HEK293 (cell line): ENCODE results near the gene RAD51.

Source experiments
- BCL11A ChIP-seq: fragments of 450-650 bp; formaldehyde crosslinking; IDR thresholded peaks from 2 replicates; pipeline ENCODE4 v1.5.1; 2016; ENCODE audit warnings: low read depth, missing biosample characterization, missing genetic modification characterization
- KLF10 ChIP-seq: fragments of 450-650 bp; IDR thresholded peaks from 2 replicates; pipeline ENCODE4 v1.5.1; 2018; ENCODE audit warnings: missing biosample characterization, mild to moderate bottlenecking, missing genetic modification characterization
- MEIS1 ChIP-seq: sonication (generic); formaldehyde crosslinking; IDR thresholded peaks from 2 replicates; pipeline ENCODE4 v1.8.1; 2022; ENCODE audit warnings: missing genetic modification reagents, mild to moderate bottlenecking, borderline replicate concordance
- SALL2 ChIP-seq: fragments of 450-650 bp; formaldehyde crosslinking; IDR thresholded peaks from 2 replicates; pipeline ENCODE4 v1.5.0; 2017; ENCODE audit warnings: missing biosample characterization, mild to moderate bottlenecking, missing genetic modification characterization, borderline replicate concordance
- SP2 ChIP-seq: fragments of 450-650 bp; formaldehyde crosslinking; IDR thresholded peaks from 2 replicates; pipeline ENCODE4 v1.5.1; 2016; ENCODE audit warnings: missing biosample characterization, missing genetic modification characterization
- TCF7L2 ChIP-seq: IDR thresholded peaks from 2 replicates; pipeline ENCODE4 v1.6.1; 2011; ENCODE audit warnings: low read depth, mild to moderate bottlenecking, inconsistent platforms, low read length, moderate library complexity, borderline replicate concordance
- ZNF169 ChIP-seq: fragments of 450-650 bp; formaldehyde crosslinking; IDR thresholded peaks from 2 replicates; pipeline ENCODE4 v1.5.1; 2016; ENCODE audit warnings: missing biosample characterization, missing genetic modification characterization
- ZNF654 ChIP-seq: fragments of 450-650 bp; formaldehyde crosslinking; IDR thresholded peaks from 2 replicates; pipeline ENCODE4 v1.5.1; 2016; ENCODE audit warnings: low read depth, missing biosample characterization, missing genetic modification characterization
- ZNF664 ChIP-seq: fragments of 450-650 bp; formaldehyde crosslinking; IDR thresholded peaks from 2 replicates; pipeline ENCODE4 v1.5.1; 2016; ENCODE audit warnings: missing biosample characterization, missing genetic modification characterization
- ZSCAN23 ChIP-seq: fragments of 450-650 bp; formaldehyde crosslinking; IDR thresholded peaks from 2 replicates; pipeline ENCODE4 v1.5.1; 2016; ENCODE audit warnings: missing biosample characterization, missing genetic modification characterization
- TF ChIP-seq, protein P1 (sequence below): fragments of 450-650 bp; formaldehyde crosslinking; IDR thresholded peaks from 2 replicates; pipeline ENCODE4 v1.5.1; 2016; ENCODE audit warnings: missing biosample characterization, missing genetic modification characterization
- TF ChIP-seq, protein P2 (sequence below): fragments of 450-650 bp; formaldehyde crosslinking; IDR thresholded peaks from 2 replicates; pipeline ENCODE4 v1.5.1; 2017; ENCODE audit warnings: missing biosample characterization, missing genetic modification characterization
- TF ChIP-seq, protein P3 (sequence below): fragments of 450-650 bp; formaldehyde crosslinking; IDR thresholded peaks from 2 replicates; pipeline ENCODE4 v1.5.1; 2016; ENCODE audit warnings: missing biosample characterization, missing genetic modification characterization
- TF ChIP-seq, protein P4 (sequence below): fragments of 450-650 bp; formaldehyde crosslinking; IDR thresholded peaks from 2 replicates; pipeline ENCODE4 v1.5.1; 2016; ENCODE audit warnings: missing biosample characterization, missing genetic modification characterization, borderline replicate concordance

DNA sequence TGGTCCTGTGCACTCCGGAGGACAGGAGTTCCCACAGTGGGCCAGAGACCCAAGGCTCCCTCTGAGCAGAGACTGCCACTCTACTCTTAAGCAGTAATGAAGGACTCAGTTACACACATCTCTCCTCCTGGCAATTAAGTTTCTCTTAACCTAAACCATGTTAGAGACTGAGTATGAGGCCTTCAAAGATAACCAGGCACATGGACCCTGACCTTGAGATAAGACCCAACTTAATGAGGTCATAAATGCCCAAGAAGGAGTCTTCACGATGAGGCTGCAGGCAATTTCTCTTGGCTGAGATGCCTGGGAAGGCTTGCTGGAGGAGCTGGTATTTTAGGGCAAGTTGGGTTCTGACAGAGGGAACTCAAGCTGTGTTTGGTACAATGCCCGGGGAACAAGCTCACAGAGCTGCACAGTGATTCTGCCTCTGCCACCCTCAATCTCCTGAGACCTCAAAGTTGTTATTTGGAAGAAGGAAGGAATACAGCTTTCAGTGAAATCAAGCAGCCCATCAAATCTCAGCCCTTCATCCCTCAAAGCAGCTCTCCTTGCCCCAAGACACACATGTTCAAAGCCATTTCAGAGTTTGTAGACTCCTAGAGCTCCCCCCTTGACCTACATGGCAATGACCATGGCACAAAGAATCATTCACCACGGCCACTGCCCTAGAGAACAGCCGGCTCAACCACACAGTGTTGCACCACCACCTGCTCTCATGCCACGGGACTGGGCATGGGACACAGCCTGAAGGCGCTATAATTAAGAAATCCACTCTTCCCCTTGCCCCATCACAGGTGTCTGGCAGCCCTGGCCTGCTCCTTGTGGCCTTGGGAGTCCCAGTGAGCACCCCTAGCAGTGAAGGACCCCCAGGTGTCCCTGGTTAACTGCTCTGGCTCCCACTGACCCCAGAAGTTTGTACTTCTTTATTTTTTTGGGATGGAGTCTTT lies 53.0 kb downstream of the RAD51 start:
- TF ChIP-seq, protein P1, sequence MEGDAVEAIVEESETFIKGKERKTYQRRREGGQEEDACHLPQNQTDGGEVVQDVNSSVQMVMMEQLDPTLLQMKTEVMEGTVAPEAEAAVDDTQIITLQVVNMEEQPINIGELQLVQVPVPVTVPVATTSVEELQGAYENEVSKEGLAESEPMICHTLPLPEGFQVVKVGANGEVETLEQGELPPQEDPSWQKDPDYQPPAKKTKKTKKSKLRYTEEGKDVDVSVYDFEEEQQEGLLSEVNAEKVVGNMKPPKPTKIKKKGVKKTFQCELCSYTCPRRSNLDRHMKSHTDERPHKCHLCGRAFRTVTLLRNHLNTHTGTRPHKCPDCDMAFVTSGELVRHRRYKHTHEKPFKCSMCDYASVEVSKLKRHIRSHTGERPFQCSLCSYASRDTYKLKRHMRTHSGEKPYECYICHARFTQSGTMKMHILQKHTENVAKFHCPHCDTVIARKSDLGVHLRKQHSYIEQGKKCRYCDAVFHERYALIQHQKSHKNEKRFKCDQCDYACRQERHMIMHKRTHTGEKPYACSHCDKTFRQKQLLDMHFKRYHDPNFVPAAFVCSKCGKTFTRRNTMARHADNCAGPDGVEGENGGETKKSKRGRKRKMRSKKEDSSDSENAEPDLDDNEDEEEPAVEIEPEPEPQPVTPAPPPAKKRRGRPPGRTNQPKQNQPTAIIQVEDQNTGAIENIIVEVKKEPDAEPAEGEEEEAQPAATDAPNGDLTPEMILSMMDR = no peak
- TF ChIP-seq, protein P2, sequence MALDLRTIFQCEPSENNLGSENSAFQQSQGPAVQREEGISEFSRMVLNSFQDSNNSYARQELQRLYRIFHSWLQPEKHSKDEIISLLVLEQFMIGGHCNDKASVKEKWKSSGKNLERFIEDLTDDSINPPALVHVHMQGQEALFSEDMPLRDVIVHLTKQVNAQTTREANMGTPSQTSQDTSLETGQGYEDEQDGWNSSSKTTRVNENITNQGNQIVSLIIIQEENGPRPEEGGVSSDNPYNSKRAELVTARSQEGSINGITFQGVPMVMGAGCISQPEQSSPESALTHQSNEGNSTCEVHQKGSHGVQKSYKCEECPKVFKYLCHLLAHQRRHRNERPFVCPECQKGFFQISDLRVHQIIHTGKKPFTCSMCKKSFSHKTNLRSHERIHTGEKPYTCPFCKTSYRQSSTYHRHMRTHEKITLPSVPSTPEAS (tag by site-specific recombination) = no peak
- TF ChIP-seq SALL2 (tag by site-specific recombination) = no peak
- no peak for TF ChIP-seq ZNF654 (tag by site-specific recombination)
- TF ChIP-seq, protein P3, sequence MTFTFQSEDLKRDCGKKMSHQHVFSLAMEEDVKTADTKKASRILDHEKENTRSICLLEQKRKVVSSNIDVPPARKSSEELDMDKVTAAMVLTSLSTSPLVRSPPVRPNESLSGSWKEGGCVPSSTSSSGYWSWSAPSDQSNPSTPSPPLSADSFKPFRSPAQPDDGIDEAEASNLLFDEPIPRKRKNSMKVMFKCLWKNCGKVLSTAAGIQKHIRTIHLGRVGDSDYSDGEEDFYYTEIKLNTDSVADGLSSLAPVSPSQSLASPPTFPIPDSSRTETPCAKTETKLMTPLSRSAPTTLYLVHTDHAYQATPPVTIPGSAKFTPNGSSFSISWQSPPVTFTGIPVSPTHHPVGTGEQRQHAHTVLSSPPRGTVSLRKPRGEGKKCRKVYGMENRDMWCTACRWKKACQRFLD (tag by site-specific recombination) = no peak
- TF ChIP-seq TCF7L2 = no peak
- no peak for TF ChIP-seq KLF10
- no peak for TF ChIP-seq MEIS1 (CRISPR knock-in tag)
- TF ChIP-seq BCL11A (tag by site-specific recombination) = no peak
- no peak for TF ChIP-seq ZNF169 (tag by site-specific recombination)
- TF ChIP-seq ZSCAN23 (tag by site-specific recombination) = no peak
- TF ChIP-seq, protein P4, sequence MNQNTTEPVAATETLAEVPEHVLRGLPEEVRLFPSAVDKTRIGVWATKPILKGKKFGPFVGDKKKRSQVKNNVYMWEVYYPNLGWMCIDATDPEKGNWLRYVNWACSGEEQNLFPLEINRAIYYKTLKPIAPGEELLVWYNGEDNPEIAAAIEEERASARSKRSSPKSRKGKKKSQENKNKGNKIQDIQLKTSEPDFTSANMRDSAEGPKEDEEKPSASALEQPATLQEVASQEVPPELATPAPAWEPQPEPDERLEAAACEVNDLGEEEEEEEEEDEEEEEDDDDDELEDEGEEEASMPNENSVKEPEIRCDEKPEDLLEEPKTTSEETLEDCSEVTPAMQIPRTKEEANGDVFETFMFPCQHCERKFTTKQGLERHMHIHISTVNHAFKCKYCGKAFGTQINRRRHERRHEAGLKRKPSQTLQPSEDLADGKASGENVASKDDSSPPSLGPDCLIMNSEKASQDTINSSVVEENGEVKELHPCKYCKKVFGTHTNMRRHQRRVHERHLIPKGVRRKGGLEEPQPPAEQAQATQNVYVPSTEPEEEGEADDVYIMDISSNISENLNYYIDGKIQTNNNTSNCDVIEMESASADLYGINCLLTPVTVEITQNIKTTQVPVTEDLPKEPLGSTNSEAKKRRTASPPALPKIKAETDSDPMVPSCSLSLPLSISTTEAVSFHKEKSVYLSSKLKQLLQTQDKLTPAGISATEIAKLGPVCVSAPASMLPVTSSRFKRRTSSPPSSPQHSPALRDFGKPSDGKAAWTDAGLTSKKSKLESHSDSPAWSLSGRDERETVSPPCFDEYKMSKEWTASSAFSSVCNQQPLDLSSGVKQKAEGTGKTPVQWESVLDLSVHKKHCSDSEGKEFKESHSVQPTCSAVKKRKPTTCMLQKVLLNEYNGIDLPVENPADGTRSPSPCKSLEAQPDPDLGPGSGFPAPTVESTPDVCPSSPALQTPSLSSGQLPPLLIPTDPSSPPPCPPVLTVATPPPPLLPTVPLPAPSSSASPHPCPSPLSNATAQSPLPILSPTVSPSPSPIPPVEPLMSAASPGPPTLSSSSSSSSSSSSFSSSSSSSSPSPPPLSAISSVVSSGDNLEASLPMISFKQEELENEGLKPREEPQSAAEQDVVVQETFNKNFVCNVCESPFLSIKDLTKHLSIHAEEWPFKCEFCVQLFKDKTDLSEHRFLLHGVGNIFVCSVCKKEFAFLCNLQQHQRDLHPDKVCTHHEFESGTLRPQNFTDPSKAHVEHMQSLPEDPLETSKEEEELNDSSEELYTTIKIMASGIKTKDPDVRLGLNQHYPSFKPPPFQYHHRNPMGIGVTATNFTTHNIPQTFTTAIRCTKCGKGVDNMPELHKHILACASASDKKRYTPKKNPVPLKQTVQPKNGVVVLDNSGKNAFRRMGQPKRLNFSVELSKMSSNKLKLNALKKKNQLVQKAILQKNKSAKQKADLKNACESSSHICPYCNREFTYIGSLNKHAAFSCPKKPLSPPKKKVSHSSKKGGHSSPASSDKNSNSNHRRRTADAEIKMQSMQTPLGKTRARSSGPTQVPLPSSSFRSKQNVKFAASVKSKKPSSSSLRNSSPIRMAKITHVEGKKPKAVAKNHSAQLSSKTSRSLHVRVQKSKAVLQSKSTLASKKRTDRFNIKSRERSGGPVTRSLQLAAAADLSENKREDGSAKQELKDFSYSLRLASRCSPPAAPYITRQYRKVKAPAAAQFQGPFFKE = no peak
- TF ChIP-seq SP2 (tag by site-specific recombination) = no peak
- no peak for TF ChIP-seq ZNF664 (tag by site-specific recombination)
